ENCODE data around the gene IGDCC3.
"Not testable (repeated sequence)": the region's sequence is repeated elsewhere in the genome, so short reads cannot be mapped to it uniquely, and the experiment has no call there.

The IGDCC3 gene

GRCh38 chr15:65370885-65371284 lies 6.9 kb downstream of the IGDCC3 start:
- DNase-seq (ENCODE audit: low read depth, low spot score) = no peak

DNA sequence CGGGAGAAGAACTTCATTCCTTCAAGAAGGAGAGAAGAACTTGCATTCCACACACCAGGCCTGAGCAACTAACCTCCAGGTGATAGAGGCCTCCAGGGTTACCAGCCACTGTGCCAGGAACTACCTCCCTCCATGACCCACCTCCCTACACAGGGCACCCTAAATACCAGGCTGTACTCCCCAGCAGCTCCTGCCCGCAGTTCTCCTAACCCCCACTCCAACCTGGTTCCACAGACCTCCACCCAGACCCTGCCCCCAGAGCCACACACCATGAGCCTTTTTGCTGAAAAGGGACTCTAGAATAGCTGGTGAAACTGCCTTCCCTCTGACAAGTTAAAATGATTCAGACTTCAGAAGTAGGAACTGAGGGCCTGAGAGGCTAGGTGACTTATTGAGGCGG lies 8.2 kb downstream of the IGDCC3 start:
- no peak for DNase-seq (ENCODE audit: low read depth, low spot score)

- no peak for DNase-seq (ENCODE audit: low read depth, low spot score)
These were observed 8.6 kb downstream of the IGDCC3 start for GRCh38 chr15:65369212-65369547.

GRCh38 chr15:65368302-65369211 lies 9.2 kb downstream of the IGDCC3 start:
- no peak for DNase-seq (ENCODE audit: low read depth, low spot score)

DNA sequence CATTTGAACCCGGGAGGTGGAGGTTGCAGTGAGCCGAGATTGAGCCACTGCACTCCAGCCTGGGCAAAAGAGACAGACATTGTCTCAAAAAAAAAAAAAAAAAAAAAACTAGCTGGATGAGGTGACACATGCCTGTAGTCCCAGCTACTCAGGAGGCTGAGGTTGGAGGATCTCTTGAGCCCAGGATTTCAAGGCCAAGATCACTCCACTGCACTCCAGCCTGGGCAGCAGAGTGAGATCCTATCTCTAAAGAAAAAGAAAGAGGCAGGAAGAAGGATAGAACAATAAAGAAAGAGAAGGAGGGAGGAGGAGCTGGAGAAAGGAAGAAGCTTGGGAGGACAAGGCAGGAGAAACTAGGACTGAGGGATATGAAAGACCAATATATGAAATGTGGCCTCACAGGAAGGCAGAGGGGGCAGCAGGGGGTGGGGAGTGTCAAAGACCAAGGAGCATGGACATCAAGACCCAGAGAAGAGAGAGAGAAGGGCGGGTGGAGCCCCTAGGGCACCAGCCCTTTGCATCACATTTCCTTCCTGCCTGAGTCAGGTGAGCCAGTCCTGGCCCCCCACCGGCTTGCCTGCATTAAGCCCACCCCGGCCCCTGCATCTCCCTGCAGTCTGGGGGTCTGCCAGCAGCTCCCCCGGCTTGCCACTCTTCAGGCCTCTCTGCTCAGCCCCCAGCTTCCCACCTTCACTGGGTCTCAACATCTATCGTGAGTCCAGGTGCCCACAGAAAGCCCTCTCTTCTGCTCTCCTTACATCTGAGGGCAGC lies 11.5 kb downstream of the IGDCC3 start:
- DNase-seq (ENCODE audit: low read depth, low spot score) = no peak

- no peak for DNase-seq (ENCODE audit: low read depth, low spot score)
These were observed 12.6 kb downstream of the IGDCC3 start for GRCh38 chr15:65365229-65365628.

- DNase-seq (ENCODE audit: low read depth, low spot score) = no peak
These were observed 14.0 kb downstream of the IGDCC3 start for GRCh38 chr15:65363766-65364165.

GRCh38 chr15:65363306-65363705 lies 14.5 kb downstream of the IGDCC3 start:
- DNase-seq (ENCODE audit: low read depth, low spot score) = no peak

DNA sequence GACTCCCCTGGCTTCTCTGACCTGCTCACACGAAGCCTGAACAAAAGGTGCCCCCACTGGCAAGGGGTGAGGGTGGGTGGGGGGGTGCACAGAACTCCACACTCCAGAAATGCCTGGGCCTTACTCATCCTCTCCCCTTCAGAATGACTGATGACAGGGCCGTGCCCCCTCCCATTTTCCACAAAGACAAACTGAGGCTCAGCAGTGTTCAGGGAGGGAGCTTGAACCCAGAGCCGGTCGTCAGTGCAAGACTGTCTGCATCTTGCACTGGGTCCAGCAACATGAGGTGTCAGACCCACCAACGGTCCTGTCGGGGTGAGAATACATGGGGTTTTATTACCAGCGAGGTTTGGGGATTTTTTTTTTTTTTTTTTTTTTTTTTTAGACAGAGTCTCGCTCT lies 15.3 kb downstream of the IGDCC3 start:
- no peak for DNase-seq (ENCODE audit: low read depth, low spot score)

GRCh38 chr15:65361708-65362459 lies 15.9 kb downstream of the IGDCC3 start:
- no peak for DNase-seq (ENCODE audit: low read depth, low spot score)

GRCh38 chr15:65360506-65360905 lies 17.3 kb downstream of the IGDCC3 start:
- no peak for DNase-seq (ENCODE audit: low read depth, low spot score)

- no peak for DNase-seq (ENCODE audit: low read depth, low spot score)
These were observed 21.8 kb downstream of the IGDCC3 start for GRCh38 chr15:65355988-65356353.

- DNase-seq (ENCODE audit: low read depth, low spot score) = no peak
These were observed 22.4 kb downstream of the IGDCC3 start for GRCh38 chr15:65355173-65355987.

GRCh38 chr15:65354835-65355172 lies 23.0 kb downstream of the IGDCC3 start:
- DNase-seq (ENCODE audit: low read depth, low spot score) = no peak

DNA sequence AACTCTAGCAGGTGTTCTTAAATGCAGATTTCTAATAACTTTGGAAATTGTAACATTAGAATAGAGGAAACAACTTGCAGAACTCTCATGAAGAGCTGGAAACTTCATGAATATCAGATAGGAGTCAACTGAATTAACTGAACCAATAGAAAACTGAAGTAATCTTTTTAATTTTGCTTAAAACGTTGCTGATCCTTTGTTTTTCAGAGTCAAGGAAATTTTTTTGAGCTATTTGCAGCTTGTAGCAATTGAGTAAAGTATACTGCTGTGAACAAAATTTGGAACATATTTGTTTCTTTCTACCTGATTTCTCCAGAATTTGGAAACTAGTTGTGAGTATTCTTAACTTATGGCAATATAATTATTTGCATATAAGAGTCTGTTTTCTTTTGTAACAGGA lies 25.8 kb downstream of the IGDCC3 start:
- not testable (repeated sequence) for DNase-seq (ENCODE audit: low read depth, low spot score)

DNA sequence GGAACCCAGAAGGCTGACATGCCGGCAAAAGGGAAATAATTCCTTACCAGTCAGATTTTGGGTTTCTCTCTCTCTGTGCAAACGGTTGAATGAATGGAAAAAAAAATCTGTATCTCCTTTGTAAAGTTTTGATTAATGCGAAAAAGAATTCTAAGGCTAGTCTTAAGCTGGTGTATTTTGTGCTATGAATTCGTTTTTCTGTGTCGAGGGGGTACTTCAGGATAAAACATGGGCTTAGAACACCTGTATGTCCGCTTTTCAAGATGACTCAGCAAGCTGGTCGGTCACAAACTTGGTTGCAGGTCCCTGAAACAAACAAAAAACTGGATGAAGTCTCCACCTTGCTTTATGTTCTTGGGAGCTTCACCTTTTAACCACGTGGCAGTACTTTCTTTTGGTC lies 28.5 kb downstream of the IGDCC3 start:
- DNase-seq (ENCODE audit: low read depth, low spot score) = no peak

GRCh38 chr15:65347756-65348155 lies 30.0 kb downstream of the IGDCC3 start:
- not testable (repeated sequence) for DNase-seq (ENCODE audit: low read depth, low spot score)

- no peak for DNase-seq (ENCODE audit: low read depth, low spot score)
These were observed 30.8 kb downstream of the IGDCC3 start for GRCh38 chr15:65346856-65347598.

- DNase-seq (ENCODE audit: low read depth, low spot score) = no peak
These were observed 32.9 kb downstream of the IGDCC3 start for GRCh38 chr15:65344914-65345275.

GRCh38 chr15:65344214-65344913 lies 33.4 kb downstream of the IGDCC3 start:
- no peak for DNase-seq (ENCODE audit: low read depth, low spot score)
